ENCODE measurements around the gene SPAG9.

The SPAG9 gene

DNA sequence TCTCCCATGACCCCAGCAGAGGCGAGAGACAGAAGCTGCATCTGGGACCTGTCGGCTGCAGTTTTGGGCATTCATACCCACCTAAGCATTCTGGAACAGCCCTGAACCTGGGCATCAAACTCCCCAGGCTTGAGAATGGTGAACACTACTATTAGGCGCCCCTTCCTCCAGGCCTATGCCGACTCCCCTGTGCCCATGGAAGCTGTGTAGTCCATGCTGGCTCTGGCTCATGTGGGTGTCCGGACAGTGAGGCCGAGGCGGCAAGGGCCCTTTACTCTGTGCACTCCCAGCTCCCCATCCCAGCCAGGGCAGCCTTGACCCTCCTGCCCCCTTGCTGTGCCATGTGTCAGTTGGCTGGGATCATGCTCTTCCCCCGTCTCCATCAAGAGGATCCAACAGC is 165.5 kb downstream of the SPAG9 start:
- Histone ChIP-seq H3K27ac (ENCODE audit: low read depth, low read length) (no peak overlapping the region), H3K79me2 (ENCODE audit: control insufficient read depth, low read length) (no peaks in the 10 kb centered on the region), H3F3A (ENCODE audit: control insufficient read depth, insufficient read depth) (peaks cover 3% of the 10 kb centered on the region; the same call in 1 of the 2 replicates), H3K4me3 (ENCODE audit: low read length) (no peak overlapping the region), H4K20me1 (ENCODE audit: control insufficient read depth, insufficient read depth, low read depth, low read length) (no peaks in the 10 kb centered on the region), H3K4me2 (ENCODE audit: low read length) (no peak overlapping the region), H3K36me3 (ENCODE audit: control insufficient read depth, low read length) (no peaks in the 10 kb centered on the region), H3K4me1 (ENCODE audit: control insufficient read depth, low read length) (peaks cover 20% of the 10 kb centered on the region), H3K9me3 (ENCODE audit: control insufficient read depth, insufficient read depth, low read length) (no peaks in the 10 kb centered on the region), H3K9me2 (replicated peaks; ENCODE audit: control insufficient read depth, low read length) (no peaks in the 10 kb centered on the region), H3K27me3 (ENCODE audit: control insufficient read depth, low read length) (peaks cover 2% of the 10 kb centered on the region; the same call in 1 of the 2 replicates)
- TF ChIP-seq, protein P1, sequence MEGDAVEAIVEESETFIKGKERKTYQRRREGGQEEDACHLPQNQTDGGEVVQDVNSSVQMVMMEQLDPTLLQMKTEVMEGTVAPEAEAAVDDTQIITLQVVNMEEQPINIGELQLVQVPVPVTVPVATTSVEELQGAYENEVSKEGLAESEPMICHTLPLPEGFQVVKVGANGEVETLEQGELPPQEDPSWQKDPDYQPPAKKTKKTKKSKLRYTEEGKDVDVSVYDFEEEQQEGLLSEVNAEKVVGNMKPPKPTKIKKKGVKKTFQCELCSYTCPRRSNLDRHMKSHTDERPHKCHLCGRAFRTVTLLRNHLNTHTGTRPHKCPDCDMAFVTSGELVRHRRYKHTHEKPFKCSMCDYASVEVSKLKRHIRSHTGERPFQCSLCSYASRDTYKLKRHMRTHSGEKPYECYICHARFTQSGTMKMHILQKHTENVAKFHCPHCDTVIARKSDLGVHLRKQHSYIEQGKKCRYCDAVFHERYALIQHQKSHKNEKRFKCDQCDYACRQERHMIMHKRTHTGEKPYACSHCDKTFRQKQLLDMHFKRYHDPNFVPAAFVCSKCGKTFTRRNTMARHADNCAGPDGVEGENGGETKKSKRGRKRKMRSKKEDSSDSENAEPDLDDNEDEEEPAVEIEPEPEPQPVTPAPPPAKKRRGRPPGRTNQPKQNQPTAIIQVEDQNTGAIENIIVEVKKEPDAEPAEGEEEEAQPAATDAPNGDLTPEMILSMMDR (IDR thresholded peaks at IDR 0.05; ENCODE audit: low read depth, low read length, poor library complexity, severe bottlenecking) = no peak

DNA sequence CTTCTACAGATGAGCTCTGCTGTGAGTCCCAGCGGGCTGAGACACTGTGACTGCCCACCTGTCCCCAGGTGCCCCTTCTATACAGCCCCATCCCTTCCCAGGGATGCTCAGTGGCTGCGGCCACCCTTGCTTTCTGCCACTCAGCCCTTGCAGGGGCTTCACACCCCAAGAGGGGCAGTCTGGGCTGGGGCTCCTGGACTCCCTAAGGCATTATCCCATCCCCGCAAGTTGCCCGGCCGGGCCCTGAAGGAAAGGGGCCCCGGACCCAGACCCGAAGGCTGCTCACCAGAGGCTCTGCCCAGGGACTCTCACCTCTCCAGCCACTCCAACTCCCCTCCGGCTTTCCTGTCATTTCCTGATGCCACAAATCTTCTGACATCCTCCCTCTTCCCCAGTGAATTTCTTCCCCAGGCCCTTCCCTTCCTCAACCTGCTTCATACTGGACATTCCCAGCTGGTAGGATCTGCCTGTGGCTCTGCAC is 166.0 kb downstream of the SPAG9 start:
- Histone ChIP-seq H3F3A (ENCODE audit: control insufficient read depth, insufficient read depth) (peaks cover 3% of the 10 kb centered on the region; the same call in 1 of the 2 replicates), H3K4me2 (ENCODE audit: low read length) (no peak overlapping the region), H3K4me1 (ENCODE audit: control insufficient read depth, low read length) (peaks cover 22% of the 10 kb centered on the region), H3K79me2 (ENCODE audit: control insufficient read depth, low read length) (no peaks in the 10 kb centered on the region), H3K36me3 (ENCODE audit: control insufficient read depth, low read length) (no peaks in the 10 kb centered on the region), H4K20me1 (ENCODE audit: control insufficient read depth, insufficient read depth, low read depth, low read length) (no peaks in the 10 kb centered on the region), H3K27ac (ENCODE audit: low read depth, low read length) (no peak overlapping the region), H3K27me3 (ENCODE audit: control insufficient read depth, low read length) (peaks cover 2% of the 10 kb centered on the region; the same call in 1 of the 2 replicates), H3K9me3 (ENCODE audit: control insufficient read depth, insufficient read depth, low read length) (no peaks in the 10 kb centered on the region), H3K4me3 (ENCODE audit: low read length) (no peak overlapping the region), H3K9me2 (replicated peaks; ENCODE audit: control insufficient read depth, low read length) (no peaks in the 10 kb centered on the region)
- TF ChIP-seq, protein P1 (IDR thresholded peaks at IDR 0.05; ENCODE audit: low read depth, low read length, poor library complexity, severe bottlenecking) = no peak
- no peak for TF ChIP-seq EZH2phosphoT487 (IDR thresholded peaks at IDR 0.05; ENCODE audit: borderline replicate concordance, low read length)

DNA sequence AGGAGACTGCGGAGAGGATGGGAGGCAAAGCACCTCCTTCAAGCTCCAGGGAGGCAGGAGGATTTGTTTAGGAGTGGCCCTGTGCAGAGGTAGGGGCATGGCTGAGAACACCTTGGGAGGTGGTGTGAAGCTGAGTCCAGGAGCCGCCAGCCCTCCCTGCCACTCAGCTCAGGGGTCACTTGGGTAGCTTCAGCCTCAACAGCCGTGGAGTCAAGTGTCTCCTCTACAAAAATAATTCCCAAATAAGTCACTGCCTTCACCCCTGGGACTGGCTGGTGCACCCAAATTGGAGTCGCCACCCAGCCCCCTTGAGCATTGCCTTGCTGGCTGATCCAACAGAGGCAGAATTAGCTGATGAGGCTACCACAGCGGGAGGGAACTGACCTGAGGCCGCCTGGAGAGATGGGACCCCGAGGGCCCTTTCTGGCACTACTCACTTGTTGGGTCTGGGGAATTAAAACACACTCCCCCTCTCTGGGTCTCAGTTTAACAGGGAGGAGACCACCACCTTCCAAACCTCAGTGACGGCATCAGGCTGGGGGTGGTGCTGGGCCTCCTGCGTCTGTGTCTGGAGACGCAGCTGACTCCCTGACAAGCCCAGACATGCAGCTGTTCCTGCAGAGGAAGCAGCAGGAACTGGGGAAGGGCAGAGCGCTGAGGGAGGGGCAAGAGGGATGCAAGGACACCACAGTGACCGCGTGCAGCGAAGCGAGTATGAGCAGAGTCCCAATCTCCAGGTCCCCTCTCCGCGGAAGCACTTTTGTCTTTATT is 166.7 kb downstream of the SPAG9 start:
- no peak overlapping the region for H3K4me2 ChIP-seq (ENCODE audit: low read length)
- H3K27ac ChIP-seq (ENCODE audit: low read depth, low read length) = no peak overlapping the region
- peaks cover 3% of the 10 kb centered on the region; the same call in 1 of the 2 replicates for H3F3A ChIP-seq (ENCODE audit: control insufficient read depth, insufficient read depth)
- no peak for TF ChIP-seq EZH2phosphoT487 (IDR thresholded peaks at IDR 0.05; ENCODE audit: borderline replicate concordance, low read length)
- TF ChIP-seq, protein P1 (IDR thresholded peaks at IDR 0.05; ENCODE audit: low read depth, low read length, poor library complexity, severe bottlenecking) = no peak
- H3K4me1 ChIP-seq (ENCODE audit: control insufficient read depth, low read length) = peaks cover 22% of the 10 kb centered on the region
- H3K9me3 ChIP-seq (ENCODE audit: control insufficient read depth, insufficient read depth, low read length) = no peaks in the 10 kb centered on the region
- H3K79me2 ChIP-seq (ENCODE audit: control insufficient read depth, low read length) = no peaks in the 10 kb centered on the region
- H3K36me3 ChIP-seq (ENCODE audit: control insufficient read depth, low read length) = no peaks in the 10 kb centered on the region
- H4K20me1 ChIP-seq (ENCODE audit: control insufficient read depth, insufficient read depth, low read depth, low read length) = no peaks in the 10 kb centered on the region
- H3K27me3 ChIP-seq (ENCODE audit: control insufficient read depth, low read length) = peaks cover 2% of the 10 kb centered on the region; the same call in 1 of the 2 replicates
- H3K4me3 ChIP-seq (ENCODE audit: low read length) = no peak overlapping the region
- no peaks in the 10 kb centered on the region for H3K9me2 ChIP-seq (replicated peaks; ENCODE audit: control insufficient read depth, low read length)
